ENCODE results near the gene POLQ. TPM values are rescaled to one million over a fixed set of nuclear protein-coding genes. Genes with fewer than 3 reads are reported as not detected.
A peak's percentile ranks its signal among the peaks of the same experiment; 100 is the strongest.

POLQ gene
- total and polyA plus RNA-seq, 10 of the 15 experiments (the other 5 are each of a cell fraction or from before 2014, with no cell fraction given) = 3.3 to 22.4 (median 15.9) TPM

DNA sequence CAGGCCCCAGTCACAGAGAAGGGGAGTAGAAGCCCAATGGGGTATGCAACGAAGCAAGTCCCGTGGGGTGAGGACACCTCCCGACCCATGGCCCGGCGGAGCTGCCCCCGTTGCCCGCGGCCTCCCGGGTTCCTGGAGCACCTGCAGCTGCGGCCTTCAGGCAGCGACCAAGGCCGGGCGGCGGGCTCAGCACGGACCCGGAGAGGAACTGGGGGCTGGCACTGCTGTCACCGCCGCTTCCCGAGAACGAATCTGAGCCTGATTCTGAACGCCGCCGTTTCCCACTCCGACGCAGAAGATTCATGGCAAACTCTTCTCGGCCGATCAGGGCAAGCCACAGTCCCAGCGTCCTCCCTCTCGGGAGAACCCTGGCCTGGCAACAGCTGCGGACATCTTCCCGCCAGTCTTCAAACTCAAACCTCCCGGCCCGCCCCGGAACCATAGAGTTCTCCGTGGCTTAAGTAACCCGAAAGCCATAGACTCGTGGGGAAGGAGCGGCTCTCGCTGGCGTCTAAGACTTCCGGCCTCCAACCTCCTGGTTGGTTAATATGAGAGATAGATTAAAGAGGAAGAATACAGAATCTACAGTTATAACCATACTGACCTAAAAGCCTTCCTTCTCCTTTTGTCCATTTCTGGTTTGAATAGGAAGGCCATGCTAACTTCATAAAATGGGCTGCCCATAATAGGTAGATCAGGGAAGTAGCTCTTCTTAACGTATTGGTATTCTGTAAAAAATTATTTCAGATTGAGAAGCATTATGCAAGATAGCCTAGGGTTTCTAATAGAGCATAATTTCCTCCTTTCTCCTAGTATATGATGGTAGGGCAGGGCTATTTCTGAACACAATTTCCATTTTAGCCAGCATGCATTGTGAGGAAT, at the start of gene POLQ (continued):
- TF ChIP-seq, protein P1, sequence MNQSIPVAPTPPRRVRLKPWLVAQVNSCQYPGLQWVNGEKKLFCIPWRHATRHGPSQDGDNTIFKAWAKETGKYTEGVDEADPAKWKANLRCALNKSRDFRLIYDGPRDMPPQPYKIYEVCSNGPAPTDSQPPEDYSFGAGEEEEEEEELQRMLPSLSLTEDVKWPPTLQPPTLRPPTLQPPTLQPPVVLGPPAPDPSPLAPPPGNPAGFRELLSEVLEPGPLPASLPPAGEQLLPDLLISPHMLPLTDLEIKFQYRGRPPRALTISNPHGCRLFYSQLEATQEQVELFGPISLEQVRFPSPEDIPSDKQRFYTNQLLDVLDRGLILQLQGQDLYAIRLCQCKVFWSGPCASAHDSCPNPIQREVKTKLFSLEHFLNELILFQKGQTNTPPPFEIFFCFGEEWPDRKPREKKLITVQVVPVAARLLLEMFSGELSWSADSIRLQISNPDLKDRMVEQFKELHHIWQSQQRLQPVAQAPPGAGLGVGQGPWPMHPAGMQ (IDR thresholded peaks at IDR 0.05; ENCODE audit: borderline replicate concordance) = no peak
- TF ChIP-seq SP1 (IDR thresholded peaks at IDR 0.05; ENCODE audit: low read depth, low read length) (no peak), DPF2 (IDR thresholded peaks at IDR 0.05) (no peak), SUPT20H (IDR thresholded peaks at IDR 0.05; ENCODE audit: borderline replicate concordance, control insufficient read depth, low read depth, low read length) (no peak), TARDBP (IDR thresholded peaks at IDR 0.05; ENCODE audit: borderline replicate concordance) (peak; percentile 41; the same call in 1 of the 2 replicates), KAT2A (conservative IDR thresholded peaks at IDR 0.05; ENCODE audit: control insufficient read depth, low read depth, low read length) (no peak), BRCA1 (IDR thresholded peaks at IDR 0.05; ENCODE audit: low read depth, low read length) (no peak), RAD21 (IDR thresholded peaks at IDR 0.05; ENCODE audit: insufficient read depth, low read depth, low read length) (no peak), RAD51 (IDR thresholded peaks at IDR 0.05) (no peak; the same call in 1 of the 2 replicates)
- TF ChIP-seq, protein P2, sequence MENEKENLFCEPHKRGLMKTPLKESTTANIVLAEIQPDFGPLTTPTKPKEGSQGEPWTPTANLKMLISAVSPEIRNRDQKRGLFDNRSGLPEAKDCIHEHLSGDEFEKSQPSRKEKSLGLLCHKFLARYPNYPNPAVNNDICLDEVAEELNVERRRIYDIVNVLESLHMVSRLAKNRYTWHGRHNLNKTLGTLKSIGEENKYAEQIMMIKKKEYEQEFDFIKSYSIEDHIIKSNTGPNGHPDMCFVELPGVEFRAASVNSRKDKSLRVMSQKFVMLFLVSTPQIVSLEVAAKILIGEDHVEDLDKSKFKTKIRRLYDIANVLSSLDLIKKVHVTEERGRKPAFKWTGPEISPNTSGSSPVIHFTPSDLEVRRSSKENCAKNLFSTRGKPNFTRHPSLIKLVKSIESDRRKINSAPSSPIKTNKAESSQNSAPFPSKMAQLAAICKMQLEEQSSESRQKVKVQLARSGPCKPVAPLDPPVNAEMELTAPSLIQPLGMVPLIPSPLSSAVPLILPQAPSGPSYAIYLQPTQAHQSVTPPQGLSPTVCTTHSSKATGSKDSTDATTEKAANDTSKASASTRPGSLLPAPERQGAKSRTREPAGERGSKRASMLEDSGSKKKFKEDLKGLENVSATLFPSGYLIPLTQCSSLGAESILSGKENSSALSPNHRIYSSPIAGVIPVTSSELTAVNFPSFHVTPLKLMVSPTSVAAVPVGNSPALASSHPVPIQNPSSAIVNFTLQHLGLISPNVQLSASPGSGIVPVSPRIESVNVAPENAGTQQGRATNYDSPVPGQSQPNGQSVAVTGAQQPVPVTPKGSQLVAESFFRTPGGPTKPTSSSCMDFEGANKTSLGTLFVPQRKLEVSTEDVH (IDR thresholded peaks at IDR 0.05; ENCODE audit: low read depth, partially characterized antibody) = peak; percentile 97
- TF ChIP-seq, protein P3, sequence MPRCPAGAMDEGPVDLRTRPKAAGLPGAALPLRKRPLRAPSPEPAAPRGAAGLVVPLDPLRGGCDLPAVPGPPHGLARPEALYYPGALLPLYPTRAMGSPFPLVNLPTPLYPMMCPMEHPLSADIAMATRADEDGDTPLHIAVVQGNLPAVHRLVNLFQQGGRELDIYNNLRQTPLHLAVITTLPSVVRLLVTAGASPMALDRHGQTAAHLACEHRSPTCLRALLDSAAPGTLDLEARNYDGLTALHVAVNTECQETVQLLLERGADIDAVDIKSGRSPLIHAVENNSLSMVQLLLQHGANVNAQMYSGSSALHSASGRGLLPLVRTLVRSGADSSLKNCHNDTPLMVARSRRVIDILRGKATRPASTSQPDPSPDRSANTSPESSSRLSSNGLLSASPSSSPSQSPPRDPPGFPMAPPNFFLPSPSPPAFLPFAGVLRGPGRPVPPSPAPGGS (IDR thresholded peaks at IDR 0.05; ENCODE audit: borderline replicate concordance, insufficient read depth, low read depth, low read length, poor library complexity, severe bottlenecking) = no peak
- TF ChIP-seq, protein P4, sequence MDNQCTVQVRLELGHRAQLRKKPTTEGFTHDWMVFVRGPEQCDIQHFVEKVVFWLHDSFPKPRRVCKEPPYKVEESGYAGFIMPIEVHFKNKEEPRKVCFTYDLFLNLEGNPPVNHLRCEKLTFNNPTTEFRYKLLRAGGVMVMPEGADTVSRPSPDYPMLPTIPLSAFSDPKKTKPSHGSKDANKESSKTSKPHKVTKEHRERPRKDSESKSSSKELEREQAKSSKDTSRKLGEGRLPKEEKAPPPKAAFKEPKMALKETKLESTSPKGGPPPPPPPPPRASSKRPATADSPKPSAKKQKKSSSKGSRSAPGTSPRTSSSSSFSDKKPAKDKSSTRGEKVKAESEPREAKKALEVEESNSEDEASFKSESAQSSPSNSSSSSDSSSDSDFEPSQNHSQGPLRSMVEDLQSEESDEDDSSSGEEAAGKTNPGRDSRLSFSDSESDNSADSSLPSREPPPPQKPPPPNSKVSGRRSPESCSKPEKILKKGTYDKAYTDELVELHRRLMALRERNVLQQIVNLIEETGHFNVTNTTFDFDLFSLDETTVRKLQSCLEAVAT (IDR thresholded peaks at IDR 0.05) = no peak
- TF ChIP-seq, protein P5, sequence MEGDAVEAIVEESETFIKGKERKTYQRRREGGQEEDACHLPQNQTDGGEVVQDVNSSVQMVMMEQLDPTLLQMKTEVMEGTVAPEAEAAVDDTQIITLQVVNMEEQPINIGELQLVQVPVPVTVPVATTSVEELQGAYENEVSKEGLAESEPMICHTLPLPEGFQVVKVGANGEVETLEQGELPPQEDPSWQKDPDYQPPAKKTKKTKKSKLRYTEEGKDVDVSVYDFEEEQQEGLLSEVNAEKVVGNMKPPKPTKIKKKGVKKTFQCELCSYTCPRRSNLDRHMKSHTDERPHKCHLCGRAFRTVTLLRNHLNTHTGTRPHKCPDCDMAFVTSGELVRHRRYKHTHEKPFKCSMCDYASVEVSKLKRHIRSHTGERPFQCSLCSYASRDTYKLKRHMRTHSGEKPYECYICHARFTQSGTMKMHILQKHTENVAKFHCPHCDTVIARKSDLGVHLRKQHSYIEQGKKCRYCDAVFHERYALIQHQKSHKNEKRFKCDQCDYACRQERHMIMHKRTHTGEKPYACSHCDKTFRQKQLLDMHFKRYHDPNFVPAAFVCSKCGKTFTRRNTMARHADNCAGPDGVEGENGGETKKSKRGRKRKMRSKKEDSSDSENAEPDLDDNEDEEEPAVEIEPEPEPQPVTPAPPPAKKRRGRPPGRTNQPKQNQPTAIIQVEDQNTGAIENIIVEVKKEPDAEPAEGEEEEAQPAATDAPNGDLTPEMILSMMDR (IDR thresholded peaks at IDR 0.05 in 2 of 3, conservative IDR thresholded peaks at IDR 0.05 in 1 of 3; ENCODE audit: control insufficient read depth in 2 of 3, extremely low read depth in 1 of 3, insufficient read depth in 1 of 3, low read depth in 3 of 3, low read length in 3 of 3) = no peak
- TF ChIP-seq, protein P6, sequence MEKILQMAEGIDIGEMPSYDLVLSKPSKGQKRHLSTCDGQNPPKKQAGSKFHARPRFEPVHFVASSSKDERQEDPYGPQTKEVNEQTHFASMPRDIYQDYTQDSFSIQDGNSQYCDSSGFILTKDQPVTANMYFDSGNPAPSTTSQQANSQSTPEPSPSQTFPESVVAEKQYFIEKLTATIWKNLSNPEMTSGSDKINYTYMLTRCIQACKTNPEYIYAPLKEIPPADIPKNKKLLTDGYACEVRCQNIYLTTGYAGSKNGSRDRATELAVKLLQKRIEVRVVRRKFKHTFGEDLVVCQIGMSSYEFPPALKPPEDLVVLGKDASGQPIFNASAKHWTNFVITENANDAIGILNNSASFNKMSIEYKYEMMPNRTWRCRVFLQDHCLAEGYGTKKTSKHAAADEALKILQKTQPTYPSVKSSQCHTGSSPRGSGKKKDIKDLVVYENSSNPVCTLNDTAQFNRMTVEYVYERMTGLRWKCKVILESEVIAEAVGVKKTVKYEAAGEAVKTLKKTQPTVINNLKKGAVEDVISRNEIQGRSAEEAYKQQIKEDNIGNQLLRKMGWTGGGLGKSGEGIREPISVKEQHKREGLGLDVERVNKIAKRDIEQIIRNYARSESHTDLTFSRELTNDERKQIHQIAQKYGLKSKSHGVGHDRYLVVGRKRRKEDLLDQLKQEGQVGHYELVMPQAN (conservative IDR thresholded peaks at IDR 0.05) = peak; percentile 100

Data from GM12878 (cell line).